Measurements from ENCODE around the gene KRT84.

KRT84 gene

GRCh38 chr12:52338241-52338960, 47.1 kb downstream of the KRT84 start:
- no peak for DNase-seq

DNA sequence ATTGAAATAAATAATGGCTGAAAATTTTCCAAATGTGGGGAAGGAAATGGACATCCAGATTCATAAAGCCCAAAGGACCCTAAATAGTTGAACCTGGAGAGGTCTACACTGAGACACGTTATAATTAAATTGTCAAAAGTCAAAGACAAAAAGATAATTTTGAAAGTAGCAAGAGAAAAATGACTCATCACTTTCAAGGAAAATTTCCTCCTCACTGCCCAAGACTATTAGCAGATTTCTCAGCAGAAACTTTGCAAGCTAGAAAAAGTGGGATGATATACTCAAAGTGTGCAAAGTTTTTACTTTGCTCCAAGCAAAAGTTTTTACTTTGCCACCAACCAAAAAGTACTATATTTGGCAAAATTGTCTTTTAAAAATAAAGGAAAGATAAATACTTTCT, 48.4 kb downstream of the KRT84 start:
- DNase-seq = no peak

DNA sequence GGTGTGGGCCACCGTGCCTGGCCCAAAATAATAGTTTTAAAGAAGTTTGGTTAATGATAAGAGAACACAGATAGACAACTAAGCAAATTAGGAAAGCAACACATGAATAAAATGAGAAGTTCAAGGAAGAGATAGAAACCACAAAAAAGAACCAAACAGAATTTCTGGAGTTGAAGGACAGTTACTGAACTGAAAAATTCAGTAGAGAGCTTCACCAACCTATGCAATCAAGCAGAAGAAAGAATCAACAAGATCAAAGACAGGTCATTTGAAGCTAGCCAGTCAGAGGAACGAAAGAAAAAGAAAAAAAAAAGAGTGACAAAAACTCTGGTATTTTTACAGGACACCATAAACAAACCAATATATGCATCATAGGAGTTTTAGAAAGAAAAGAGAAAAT, 48.8 kb downstream of the KRT84 start:
- DNase-seq = no peak

DNA sequence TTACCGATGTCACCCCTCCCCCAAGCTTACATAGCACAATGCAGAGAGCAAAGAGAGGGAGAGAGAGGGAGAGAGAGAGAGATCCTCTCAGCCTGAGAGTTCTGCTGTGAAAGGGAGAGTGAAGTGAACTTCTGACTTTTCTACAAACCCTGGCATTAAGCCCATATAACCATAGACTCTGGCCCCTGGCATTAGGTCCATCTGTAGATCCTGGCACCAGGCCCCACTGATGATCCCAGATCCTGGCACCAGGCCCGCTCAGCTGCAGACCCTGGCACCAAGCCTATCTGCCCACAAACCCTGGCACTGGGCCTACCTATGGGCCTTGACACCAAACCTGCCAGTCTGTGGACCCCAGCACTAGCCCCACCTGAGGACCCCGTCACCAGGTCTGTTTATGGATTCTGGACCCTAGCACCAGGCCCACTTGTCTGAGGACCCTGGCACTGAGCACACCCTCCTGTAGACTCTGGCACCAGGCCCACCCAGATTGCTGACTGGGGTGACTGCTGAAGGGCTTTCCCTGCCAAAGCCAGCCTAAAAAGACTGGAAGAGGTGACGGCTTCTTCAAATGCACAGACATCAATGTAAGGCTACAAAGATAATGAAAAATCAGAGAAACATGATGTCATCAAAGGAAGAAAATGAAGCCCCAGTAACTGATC, 49.7 kb downstream of the KRT84 start:
- no peak for DNase-seq

GRCh38 chr12:52334185-52334584, 51.3 kb downstream of the KRT84 start:
- no peak for DNase-seq

GRCh38 chr12:52333321-52333720, 52.1 kb downstream of the KRT84 start:
- DNase-seq = no peak

- no peak for DNase-seq
Measured at GRCh38 chr12:52332381-52332780, 53.1 kb downstream of the KRT84 start.

DNA sequence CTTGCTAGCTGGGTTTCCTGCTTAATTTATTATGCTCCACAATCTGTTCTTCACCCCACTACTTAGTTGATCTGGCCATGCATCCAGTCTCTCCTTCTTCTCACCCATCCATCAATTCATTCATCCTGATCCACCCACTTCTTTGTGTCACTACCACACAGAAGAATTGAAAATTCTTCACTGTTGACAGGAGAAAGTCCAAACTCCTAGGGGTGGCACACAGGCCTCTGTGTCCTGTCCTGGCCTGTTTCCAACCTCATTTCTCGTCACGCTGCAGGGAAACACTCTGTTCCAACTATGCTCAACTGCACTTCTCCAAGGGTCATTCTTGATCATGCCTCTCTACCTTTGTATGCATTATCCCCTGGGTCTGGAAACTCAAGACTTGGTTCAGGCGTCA, 53.6 kb downstream of the KRT84 start:
- DNase-seq = no peak

GRCh38 chr12:52331039-52331438, 54.4 kb downstream of the KRT84 start:
- no peak for DNase-seq

GRCh38 chr12:52327830-52328500, 57.5 kb downstream of the KRT84 start:
- DNase-seq = no peak
